Stimulated activated naive CD8-positive, alpha-beta T cell treated with anti-CD3 and anti-CD28 coated beads, Interleukin-15, Interleukin-2, amounts not matched to agents 100 U/mL and 50 U/mL, for 24 hours (primary cell): ENCODE data around the gene PPIE.

Source experiments
- ATAC-seq: fragments of 150-1000 bp; cut with Tn5 transposase; one replicate; pipeline ENCODE4 v1.10.0; 2021
- DNase-seq: peaks from one replicate; pipeline ENCODE4 v3.0.0; 2021

Gene PPIE

GRCh38 chr1:39738622-39739366, at the start of gene PPIE:
PPIE (plus strand) TSS chr1:39738882; CDS start chr1:39738901, 19 bp downstream.
- ATAC-seq (peak; percentile 100), DNase-seq (peak; percentile 99)

- DNase-seq (no peak), ATAC-seq (no peak)
These were observed 49.5 kb upstream of the PPIE start for GRCh38 chr1:39689214-39689613.

- ATAC-seq = no peak
- DNase-seq = no peak
These were observed 49.0 kb upstream of the PPIE start for GRCh38 chr1:39689635-39690034.

- no peak for ATAC-seq
These were observed 48.5 kb upstream of the PPIE start for GRCh38 chr1:39690225-39690624.

DNA sequence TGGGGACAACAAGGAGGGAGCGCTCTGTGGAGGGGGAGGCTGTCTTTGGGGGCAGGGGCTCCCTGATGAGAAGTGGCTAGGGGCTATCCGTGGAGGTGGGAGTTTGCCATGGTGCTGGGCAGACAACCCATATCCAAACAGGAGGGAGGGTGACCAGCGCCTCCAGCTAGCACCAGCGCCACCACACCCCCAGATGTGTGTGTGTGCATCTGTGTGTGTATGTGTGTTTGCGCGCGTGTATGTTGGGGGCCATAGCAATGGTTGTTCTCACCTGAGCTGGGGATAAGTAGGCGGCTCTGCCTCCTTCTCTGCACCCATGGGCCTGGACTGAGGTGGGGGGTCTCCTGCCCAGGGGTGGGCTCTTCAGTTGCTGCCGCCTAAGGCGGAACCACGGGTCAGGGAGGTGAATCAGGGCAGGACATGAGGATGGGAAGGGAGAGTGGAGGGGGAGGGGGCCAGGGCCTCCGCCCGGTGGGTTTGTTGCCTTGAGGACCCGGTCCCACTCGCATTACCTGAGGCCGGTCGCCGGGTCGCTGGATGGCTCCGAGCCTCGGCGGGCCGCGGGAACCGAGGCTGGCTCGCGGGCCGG, 47.8 kb upstream of the PPIE start:
- DNase-seq = no peak
- no peak for ATAC-seq

More at GRCh38 chr1:39690225-39690624, 48.5 kb upstream of the PPIE start:
- no peak for DNase-seq

GRCh38 chr1:39691383-39692151, 47.1 kb upstream of the PPIE start, which contains the start of gene HPCAL4:
HPCAL4 (minus strand) TSS chr1:39691433; CDS start chr1:39684603, 6,830 bp downstream.
- DNase-seq (peak; percentile 91), ATAC-seq (peak; percentile 93)

DNA sequence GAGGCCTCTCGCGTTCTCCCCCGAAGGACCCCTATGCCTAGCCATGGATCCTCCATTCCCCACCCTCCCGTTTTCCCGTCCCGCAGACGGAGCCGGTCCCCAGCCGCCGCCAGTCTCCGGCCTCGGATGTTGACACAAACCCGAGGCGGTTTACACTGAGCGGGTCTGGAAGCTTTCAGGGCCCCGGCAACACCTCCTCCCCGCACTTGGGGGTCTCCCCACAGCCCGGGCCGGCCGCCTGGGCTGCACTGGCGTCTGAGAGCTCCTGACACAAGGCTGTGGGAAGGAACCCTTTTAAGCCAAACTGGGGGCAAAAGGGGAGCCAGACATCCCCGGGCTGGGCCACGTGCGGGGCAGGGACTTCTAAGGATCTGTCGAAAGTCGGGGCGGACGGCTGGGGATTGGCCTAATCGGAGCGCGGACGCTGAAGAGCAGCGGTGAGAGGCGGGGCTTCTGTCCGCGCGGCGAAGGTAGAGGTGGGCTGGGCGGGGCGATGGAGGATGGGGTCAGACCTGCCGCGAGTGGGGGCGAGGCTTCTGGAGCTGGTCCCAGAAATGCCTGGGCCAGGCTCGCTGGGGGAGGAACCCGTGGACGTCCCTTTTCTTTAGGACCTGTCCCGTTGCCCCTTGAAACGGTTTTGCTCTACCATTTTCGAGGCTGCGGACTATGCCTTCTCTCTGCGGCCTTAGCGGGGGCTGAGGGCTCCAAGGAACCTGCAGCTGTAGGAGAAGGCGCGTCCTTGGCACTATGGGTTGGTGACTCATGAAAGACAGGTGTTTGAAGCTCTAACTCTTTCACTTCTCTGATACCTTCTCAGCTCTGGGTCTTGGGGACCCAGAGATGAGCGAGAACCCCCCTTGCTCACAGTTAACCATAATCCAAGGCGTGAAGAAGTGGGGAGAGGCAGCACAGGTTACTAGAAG, 46.3 kb upstream of the PPIE start:
- ATAC-seq = no peak
- DNase-seq = peak; percentile 18

- DNase-seq (peak; percentile 16), ATAC-seq (peak; percentile 22)
These were observed 44.7 kb upstream of the PPIE start for GRCh38 chr1:39694026-39694425.

DNA sequence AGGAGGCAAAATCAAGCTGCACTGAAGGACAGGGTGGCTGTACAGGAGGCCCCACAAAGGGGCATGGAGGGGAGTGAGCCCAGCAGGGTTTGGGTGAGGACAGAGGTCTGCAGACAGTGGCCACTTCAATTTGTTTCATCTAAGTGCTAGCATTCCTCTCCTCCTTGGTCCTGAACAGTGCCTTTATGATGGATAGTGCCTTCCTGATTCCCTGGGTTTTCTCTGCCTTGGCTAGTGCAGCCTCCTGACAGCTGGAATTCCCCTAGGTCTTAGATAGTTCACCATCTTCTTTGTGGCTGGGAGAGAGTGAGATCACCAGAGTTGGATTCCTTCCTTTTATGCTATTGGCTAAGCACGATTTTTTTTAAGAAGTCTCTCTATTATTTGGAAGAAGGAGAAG, 43.7 kb upstream of the PPIE start:
- no peak for ATAC-seq
- DNase-seq = no peak

DNA sequence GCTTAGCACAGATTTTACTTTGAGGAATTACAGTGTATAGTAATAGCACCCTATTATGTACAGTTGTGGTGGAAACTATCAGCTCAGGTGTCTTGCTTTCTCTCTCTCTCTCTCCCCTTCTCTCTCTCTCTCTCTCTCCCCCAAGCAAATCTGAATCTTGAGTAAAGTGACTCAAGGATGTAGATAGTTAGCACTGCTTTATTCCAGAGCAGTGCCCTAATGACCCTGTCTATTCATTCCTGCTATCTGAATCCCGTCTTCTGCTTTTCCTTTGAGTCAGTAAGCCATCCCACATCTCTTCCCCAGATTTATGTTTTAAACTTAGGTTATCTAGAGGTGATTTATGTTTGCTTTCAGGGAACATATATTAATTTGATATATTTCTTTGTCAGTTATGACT, 42.2 kb upstream of the PPIE start:
- ATAC-seq = no peak
- no peak for DNase-seq

DNA sequence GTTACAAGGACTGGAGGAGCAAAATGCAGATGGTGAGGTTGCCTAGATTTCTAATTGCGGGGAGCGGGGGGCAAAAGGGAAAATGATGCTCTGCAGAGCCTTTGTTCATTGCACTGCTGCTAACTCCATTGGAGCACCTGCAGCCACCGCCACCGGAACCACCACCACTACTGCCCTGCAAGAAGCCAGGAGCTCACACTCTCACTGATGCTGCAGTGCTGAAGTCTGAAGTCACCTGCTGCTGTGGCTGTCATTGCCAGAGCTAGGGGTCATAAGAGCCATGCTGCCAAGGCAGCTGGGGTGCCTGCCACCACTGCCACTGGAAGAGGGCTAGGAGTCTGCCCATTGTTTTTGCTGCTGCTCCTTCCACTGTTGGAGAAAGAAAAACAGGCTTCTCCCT, 40.1 kb upstream of the PPIE start:
- DNase-seq = no peak
- no peak for ATAC-seq

- no peak for DNase-seq
- no peak for ATAC-seq
These were observed 39.3 kb upstream of the PPIE start for GRCh38 chr1:39699419-39699818.

- no peak for DNase-seq
- no peak for ATAC-seq
These were observed 38.3 kb upstream of the PPIE start for GRCh38 chr1:39700348-39700747.

DNA sequence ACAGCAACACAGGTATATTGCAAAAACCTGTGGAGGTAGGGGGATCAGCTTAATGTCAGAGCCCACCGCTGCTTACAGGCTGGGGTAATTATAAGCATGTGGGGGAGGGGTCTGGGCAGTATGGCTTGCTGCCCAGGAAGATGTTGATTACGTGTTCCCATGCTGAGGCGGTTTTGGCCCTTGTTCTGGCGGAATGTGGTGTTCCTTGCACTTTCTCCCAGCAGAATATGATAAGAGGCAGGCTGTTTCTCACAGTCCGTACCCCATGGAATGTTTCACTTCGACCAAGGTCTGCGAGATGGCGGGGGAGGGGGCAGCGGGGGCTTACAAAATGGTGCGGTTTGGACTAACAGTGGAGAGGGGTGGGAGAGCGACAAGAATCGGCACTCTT, 37.6 kb upstream of the PPIE start:
- no peak for DNase-seq
- no peak for ATAC-seq

DNA sequence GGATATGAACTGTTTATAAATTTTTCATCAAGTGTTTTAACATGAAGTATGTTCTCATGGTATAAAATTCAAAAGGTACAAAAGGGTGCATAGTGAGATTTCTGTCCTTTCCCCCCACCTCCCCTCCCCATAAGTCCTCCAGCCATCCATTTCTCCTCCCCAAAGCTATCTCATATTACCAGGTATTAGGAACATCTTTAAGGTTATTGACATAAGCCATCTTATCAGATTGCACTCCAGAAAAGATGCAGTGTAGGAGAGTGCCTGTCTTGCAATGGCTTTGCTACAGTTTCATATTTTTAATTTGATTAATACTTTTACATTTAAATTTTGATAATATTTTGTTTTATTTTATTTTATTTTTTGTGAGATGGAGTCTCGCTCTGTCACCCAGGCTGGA, 33.9 kb upstream of the PPIE start:
- DNase-seq (no peak), ATAC-seq (no peak)

GRCh38 chr1:39707506-39707905, 31.2 kb upstream of the PPIE start:
- DNase-seq (no peak), ATAC-seq (no peak)

- no peak for DNase-seq
These were observed 27.3 kb upstream of the PPIE start for GRCh38 chr1:39711104-39711965.

DNA sequence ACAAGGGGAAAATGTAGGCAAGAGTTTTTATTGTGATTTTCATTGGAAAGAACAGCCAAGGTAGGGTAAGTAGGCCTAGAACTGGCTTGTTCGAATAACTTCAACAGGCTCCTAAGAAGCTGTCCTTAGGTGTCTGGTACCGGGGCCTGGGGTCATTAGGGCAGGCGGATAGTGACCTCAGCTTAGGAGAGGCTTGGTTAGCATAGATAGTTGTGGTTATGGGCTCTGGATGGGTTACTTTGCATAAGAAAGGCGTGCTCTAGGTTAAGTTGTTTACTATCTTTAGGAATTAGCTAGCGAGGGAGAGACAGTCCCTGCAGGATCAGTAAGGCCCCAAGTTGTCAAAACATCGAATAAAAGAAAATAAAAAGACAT, 26.7 kb upstream of the PPIE start:
- DNase-seq (no peak), ATAC-seq (no peak)

More at GRCh38 chr1:39711104-39711965, 27.3 kb upstream of the PPIE start:
- ATAC-seq = no peak

- ATAC-seq = no peak
- DNase-seq = no peak
These were observed 25.1 kb upstream of the PPIE start for GRCh38 chr1:39713557-39713956.

DNA sequence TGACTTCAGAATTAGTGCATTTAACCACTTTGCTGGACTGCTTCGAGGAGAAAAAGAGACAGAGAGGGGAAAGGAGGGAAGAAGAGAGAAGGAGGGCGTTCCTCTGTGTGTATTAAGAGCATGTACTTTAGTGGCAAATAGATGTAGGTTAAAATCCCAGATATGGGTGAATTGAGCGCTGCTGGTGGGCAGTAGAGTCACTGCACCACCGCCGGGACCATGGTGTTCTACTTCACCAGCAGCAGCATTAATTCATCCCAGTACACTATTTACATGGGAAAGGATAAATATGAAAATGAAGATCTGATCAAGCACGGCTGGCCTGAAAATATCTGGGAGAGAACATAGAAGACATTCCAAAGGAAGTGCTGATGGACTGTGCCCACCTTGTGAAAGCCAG, 20.9 kb upstream of the PPIE start:
- DNase-seq (no peak), ATAC-seq (no peak)
